ENCODE results near the gene SLA2. TPM values are rescaled to one million over a fixed set of nuclear protein-coding genes. Genes with fewer than 3 reads are reported as not detected.
"Not testable (repeated sequence)": the region's sequence is repeated elsewhere in the genome, so short reads cannot be mapped to it uniquely, and the experiment has no call there.

The SLA2 gene
- total and polyA plus RNA-seq, 2 experiments from 2014 or later: not detected

- TF ChIP-seq EZH2phosphoT487 (IDR thresholded peaks at IDR 0.05; ENCODE audit: low read depth, severe bottlenecking, unreplicated experiment) (no peak), EZH2 (IDR thresholded peaks at IDR 0.05; ENCODE audit: borderline replicate concordance) (no peak)
- TF ChIP-seq, protein P1, sequence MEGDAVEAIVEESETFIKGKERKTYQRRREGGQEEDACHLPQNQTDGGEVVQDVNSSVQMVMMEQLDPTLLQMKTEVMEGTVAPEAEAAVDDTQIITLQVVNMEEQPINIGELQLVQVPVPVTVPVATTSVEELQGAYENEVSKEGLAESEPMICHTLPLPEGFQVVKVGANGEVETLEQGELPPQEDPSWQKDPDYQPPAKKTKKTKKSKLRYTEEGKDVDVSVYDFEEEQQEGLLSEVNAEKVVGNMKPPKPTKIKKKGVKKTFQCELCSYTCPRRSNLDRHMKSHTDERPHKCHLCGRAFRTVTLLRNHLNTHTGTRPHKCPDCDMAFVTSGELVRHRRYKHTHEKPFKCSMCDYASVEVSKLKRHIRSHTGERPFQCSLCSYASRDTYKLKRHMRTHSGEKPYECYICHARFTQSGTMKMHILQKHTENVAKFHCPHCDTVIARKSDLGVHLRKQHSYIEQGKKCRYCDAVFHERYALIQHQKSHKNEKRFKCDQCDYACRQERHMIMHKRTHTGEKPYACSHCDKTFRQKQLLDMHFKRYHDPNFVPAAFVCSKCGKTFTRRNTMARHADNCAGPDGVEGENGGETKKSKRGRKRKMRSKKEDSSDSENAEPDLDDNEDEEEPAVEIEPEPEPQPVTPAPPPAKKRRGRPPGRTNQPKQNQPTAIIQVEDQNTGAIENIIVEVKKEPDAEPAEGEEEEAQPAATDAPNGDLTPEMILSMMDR (IDR thresholded peaks at IDR 0.05; ENCODE audit: poor library complexity): no peak
- H3K4me3 ChIP-seq: no peak overlapping the region
- H3K36me3 ChIP-seq (replicated peaks; ENCODE audit: insufficient read depth, low read depth): no peaks in the 10 kb centered on the region
- no peak overlapping the region for H3K27ac ChIP-seq
- peaks cover 11% of the 10 kb centered on the region for H3K4me1 ChIP-seq (ENCODE audit: insufficient read depth)
- H3K27me3 ChIP-seq: no peaks in the 10 kb centered on the region
- H3K9me3 ChIP-seq (ENCODE audit: low read depth): peaks cover 5% of the 10 kb centered on the region
- no peak overlapping the region for H2AFZ ChIP-seq
- no peak for DNase-seq (ENCODE audit: low spot score)
- H3K4me2 ChIP-seq: no peak overlapping the region
- no peaks in the 10 kb centered on the region for H4K20me1 ChIP-seq (ENCODE audit: insufficient read depth, poor library complexity, severe bottlenecking)
- no peaks in the 10 kb centered on the region for H3K9me2 ChIP-seq (replicated peaks; ENCODE audit: insufficient read depth)
- 98% methylated on average over 3 of the region's 3 CpGs for WGBS (ENCODE audit: low lambda C conversion rate, missing lambda C conversion rate)
- H3K79me2 ChIP-seq: peaks cover 3% of the 10 kb centered on the region
Observed at GRCh38 chr20:36565520-36565919, 80.5 kb downstream of the SLA2 start.

DNA sequence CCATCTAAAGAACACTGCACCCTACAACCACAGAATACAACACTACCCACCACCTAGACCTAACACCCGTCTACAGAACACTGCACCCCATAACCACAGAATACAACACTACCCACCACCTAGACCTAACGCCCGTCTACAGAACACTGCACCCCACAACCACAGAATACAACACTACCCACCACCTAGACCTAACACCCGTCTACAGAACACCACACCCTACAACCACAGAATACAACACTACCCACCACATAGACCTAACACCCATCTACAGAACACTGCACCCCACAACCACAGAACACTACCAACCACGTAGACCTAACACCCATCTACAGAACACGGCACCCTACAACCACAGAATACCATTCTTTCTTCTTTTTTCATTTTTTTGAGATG lies 81.3 kb downstream of the SLA2 start:
- H3K27me3 ChIP-seq; H2AFZ ChIP-seq; H3K9me3 ChIP-seq (ENCODE audit: low read depth); H3K4me3 ChIP-seq; H3K9me2 ChIP-seq (replicated peaks; ENCODE audit: insufficient read depth); H3K27ac ChIP-seq; H3K4me2 ChIP-seq; DNase-seq (ENCODE audit: low spot score); H3K79me2 ChIP-seq; H3K36me3 ChIP-seq (replicated peaks; ENCODE audit: insufficient read depth, low read depth); H4K20me1 ChIP-seq (ENCODE audit: insufficient read depth, poor library complexity, severe bottlenecking): not testable (repeated sequence)
- peaks cover 11% of the 10 kb centered on the region for H3K4me1 ChIP-seq (ENCODE audit: insufficient read depth)
- 94% methylated on average over 5 of the region's 6 CpGs for WGBS (ENCODE audit: low lambda C conversion rate, missing lambda C conversion rate)

GRCh38 chr20:36564078-36564725 lies 81.8 kb downstream of the SLA2 start:
- WGBS (ENCODE audit: low lambda C conversion rate, missing lambda C conversion rate): 97% methylated on average over 11 of the region's 13 CpGs

DNA sequence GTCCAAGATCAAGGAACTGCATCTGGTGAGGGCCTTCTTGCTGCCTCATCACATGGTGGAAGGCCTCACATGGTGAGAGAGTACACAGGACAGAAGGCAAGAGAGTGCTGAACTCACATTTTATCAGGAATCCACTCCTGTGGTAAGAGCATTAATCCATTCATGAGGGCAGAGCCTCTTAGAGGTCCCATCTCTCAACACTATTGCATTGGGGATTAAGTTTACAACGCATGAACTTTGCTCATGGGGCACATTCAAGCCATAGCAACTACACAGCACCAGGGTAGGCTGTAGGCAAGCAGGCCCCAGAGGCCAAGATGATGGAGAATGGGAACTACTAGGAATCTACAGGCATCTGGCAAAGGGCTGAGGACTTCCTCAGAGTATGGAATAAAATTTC lies 82.6 kb downstream of the SLA2 start:
- Histone ChIP-seq H3K4me3 (no peak overlapping the region), H3K4me2 (no peak overlapping the region), H3K27me3 (no peaks in the 10 kb centered on the region), H3K36me3 (replicated peaks; ENCODE audit: insufficient read depth, low read depth) (no peaks in the 10 kb centered on the region), H3K9me2 (replicated peaks; ENCODE audit: insufficient read depth) (no peaks in the 10 kb centered on the region), H3K79me2 (peaks cover 3% of the 10 kb centered on the region), H4K20me1 (ENCODE audit: insufficient read depth, poor library complexity, severe bottlenecking) (no peaks in the 10 kb centered on the region), H3K4me1 (ENCODE audit: insufficient read depth) (peaks cover 11% of the 10 kb centered on the region), H2AFZ (no peak overlapping the region), H3K27ac (peak overlapping the region; percentile 86), H3K9me3 (ENCODE audit: low read depth) (peaks cover 5% of the 10 kb centered on the region)
- 70% methylated on average over 1 of the region's 1 CpG for WGBS (ENCODE audit: low lambda C conversion rate, missing lambda C conversion rate)
- no peak for TF ChIP-seq EZH2 (IDR thresholded peaks at IDR 0.05; ENCODE audit: borderline replicate concordance)
- peak; percentile 50 for DNase-seq (ENCODE audit: low spot score)

More at GRCh38 chr20:36564078-36564725, 81.8 kb downstream of the SLA2 start:
- H3K4me3 ChIP-seq; H3K9me3 ChIP-seq (ENCODE audit: low read depth); H3K79me2 ChIP-seq; H4K20me1 ChIP-seq (ENCODE audit: insufficient read depth, poor library complexity, severe bottlenecking); DNase-seq (ENCODE audit: low spot score); H3K4me2 ChIP-seq; H3K36me3 ChIP-seq (replicated peaks; ENCODE audit: insufficient read depth, low read depth); H2AFZ ChIP-seq; H3K9me2 ChIP-seq (replicated peaks; ENCODE audit: insufficient read depth); H3K27me3 ChIP-seq: not testable (repeated sequence)
- Histone ChIP-seq H3K27ac (peak overlapping the region; percentile 60), H3K4me1 (ENCODE audit: insufficient read depth) (peaks cover 11% of the 10 kb centered on the region)

DNA sequence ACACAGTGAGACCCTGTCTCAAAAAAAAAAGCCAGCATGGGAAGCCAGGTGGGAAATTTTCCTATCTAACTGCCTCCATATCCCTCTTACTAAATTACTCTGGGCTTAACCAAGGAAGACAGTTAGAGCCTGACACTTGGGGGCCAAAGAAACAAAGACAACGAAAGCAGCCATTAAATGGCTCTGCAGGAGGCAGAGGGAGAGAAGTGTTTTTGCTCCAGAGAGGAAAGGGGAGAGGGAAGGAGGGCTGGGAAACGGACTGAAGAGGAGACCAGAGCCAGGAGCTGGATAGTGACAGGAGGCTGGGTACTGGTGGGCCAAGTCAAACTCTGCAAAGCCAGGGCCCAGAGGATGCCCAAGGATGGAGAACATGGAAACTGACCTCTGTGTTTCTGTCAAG lies 83.3 kb downstream of the SLA2 start:
- no peaks in the 10 kb centered on the region for H3K27me3 ChIP-seq
- peaks cover 5% of the 10 kb centered on the region for H3K9me3 ChIP-seq (ENCODE audit: low read depth)
- TF ChIP-seq EZH2 (IDR thresholded peaks at IDR 0.05; ENCODE audit: borderline replicate concordance) (no peak), EZH2phosphoT487 (IDR thresholded peaks at IDR 0.05; ENCODE audit: low read depth, severe bottlenecking, unreplicated experiment) (no peak)
- TF ChIP-seq, protein P1 (IDR thresholded peaks at IDR 0.05; ENCODE audit: poor library complexity): no peak
- H3K4me2 ChIP-seq: no peak overlapping the region
- no peaks in the 10 kb centered on the region for H3K36me3 ChIP-seq (replicated peaks; ENCODE audit: insufficient read depth, low read depth)
- no peak for DNase-seq (ENCODE audit: low spot score)
- peaks cover 3% of the 10 kb centered on the region for H3K79me2 ChIP-seq
- H4K20me1 ChIP-seq (ENCODE audit: insufficient read depth, poor library complexity, severe bottlenecking): no peaks in the 10 kb centered on the region
- peaks cover 11% of the 10 kb centered on the region for H3K4me1 ChIP-seq (ENCODE audit: insufficient read depth)
- H3K4me3 ChIP-seq: no peak overlapping the region
- peak overlapping the region; percentile 86 for H3K27ac ChIP-seq
- no peaks in the 10 kb centered on the region for H3K9me2 ChIP-seq (replicated peaks; ENCODE audit: insufficient read depth)
- 54% methylated on average over 2 of the region's 2 CpGs for WGBS (ENCODE audit: low lambda C conversion rate, missing lambda C conversion rate)
- H2AFZ ChIP-seq: no peak overlapping the region
